HepG2 (cell line): ENCODE results near the gene VSIG2. TPM values are rescaled to one million over a fixed set of nuclear protein-coding genes. Genes with fewer than 3 reads are reported as not detected.

Experiments used
- BRCA1 ChIP-seq: sonication (generic); formaldehyde crosslinking; IDR thresholded peaks from 2 replicates; pipeline ENCODE4 v1.4.0; 2020; ENCODE audit warnings: missing genetic modification reagents
- CSRNP1 ChIP-seq: sonication (generic); formaldehyde crosslinking; IDR thresholded peaks from 2 replicates; pipeline ENCODE4 v1.8.1; 2023; ENCODE audit warnings: mild to moderate bottlenecking, missing genetic modification reagents
- CSRNP2 ChIP-seq: sonication (generic); formaldehyde crosslinking; conservative IDR thresholded peaks from 2 replicates; pipeline ENCODE4 v1.8.0; 2022; ENCODE audit warnings: low read depth, missing genetic modification reagents
- FOSL2 ChIP-seq: sonication (generic); formaldehyde crosslinking; IDR thresholded peaks from 2 replicates; pipeline ENCODE4 v1.4.0; 2020; ENCODE audit warnings: missing genetic modification reagents
- GATAD2A ChIP-seq: IDR thresholded peaks from 2 replicates; pipeline ENCODE4 v1.6.1; 2016
- MNT ChIP-seq: fragments of 450-650 bp; IDR thresholded peaks from 2 replicates; pipeline ENCODE4 v1.6.1; 2016
- MYNN ChIP-seq: sonication (generic); formaldehyde crosslinking; IDR thresholded peaks from 2 replicates; pipeline ENCODE4 v1.4.0; 2020; ENCODE audit warnings: mild to moderate bottlenecking, low read depth, missing genetic modification reagents
- NFE2L1 ChIP-seq: sonication (generic); formaldehyde crosslinking; IDR thresholded peaks from 2 replicates; pipeline ENCODE4 v1.4.0; 2020; ENCODE audit warnings: missing genetic modification reagents, mild to moderate bottlenecking, borderline replicate concordance
- PHF8 ChIP-seq: sonication (generic); formaldehyde crosslinking; IDR thresholded peaks from 2 replicates; pipeline ENCODE4 v1.5.0; 2020; ENCODE audit warnings: missing genetic modification reagents
- PLRG1 ChIP-seq: fragments of 450-650 bp; conservative IDR thresholded peaks from 2 replicates; pipeline ENCODE4 v1.6.1; 2016
- SOX5 ChIP-seq: IDR thresholded peaks from 2 replicates; pipeline ENCODE4 v1.6.1; 2016; ENCODE audit warnings: borderline replicate concordance
- SOX6 ChIP-seq, 2 experiments: fragments of 450-650 bp in 1 of 2; sonication (generic) in 1 of 2; formaldehyde crosslinking in 1 of 2; IDR thresholded peaks; 2 replicates each; pipeline versions ENCODE4 v1.4.0 to v1.6.1; 2017 to 2020; ENCODE audit warnings: antibody characterized with exemption in 1 of 2, mild to moderate bottlenecking in 1 of 2, missing genetic modification reagents in 1 of 2
- TCF7 ChIP-seq: sonication (generic); IDR thresholded peaks from 2 replicates; pipeline ENCODE4 v1.6.1; 2016; ENCODE audit warnings: antibody characterized with exemption, low read depth
- ZNF12 ChIP-seq: sonication (generic); formaldehyde crosslinking; IDR thresholded peaks from 2 replicates; pipeline ENCODE4 v1.5.0; 2020; ENCODE audit warnings: missing genetic modification reagents
- ZNF281 ChIP-seq: sonication (generic); formaldehyde crosslinking; IDR thresholded peaks from 2 replicates; pipeline ENCODE4 v1.4.0; 2020; ENCODE audit warnings: missing genetic modification reagents, borderline replicate concordance
- ZNF30 ChIP-seq: sonication (generic); formaldehyde crosslinking; IDR thresholded peaks from 2 replicates; pipeline ENCODE4 v1.5.0; 2020; ENCODE audit warnings: mild to moderate bottlenecking, missing genetic modification reagents
- ZNF333 ChIP-seq: sonication (generic); formaldehyde crosslinking; IDR thresholded peaks from 2 replicates; pipeline ENCODE4 v1.4.0; 2020; ENCODE audit warnings: mild to moderate bottlenecking, missing genetic modification reagents, borderline replicate concordance
- ZNF431 ChIP-seq: sonication (generic); formaldehyde crosslinking; IDR thresholded peaks from 2 replicates; pipeline ENCODE4 v1.9.0; 2022; ENCODE audit warnings: missing genetic modification reagents, low read depth, mild to moderate bottlenecking, borderline replicate concordance
- ZNF530 ChIP-seq: sonication (generic); formaldehyde crosslinking; IDR thresholded peaks from 2 replicates; pipeline ENCODE4 v1.5.0; 2020; ENCODE audit warnings: low read depth, mild to moderate bottlenecking, missing genetic modification reagents
- ZNF772 ChIP-seq: sonication (generic); formaldehyde crosslinking; IDR thresholded peaks from 2 replicates; pipeline ENCODE4 v1.5.0; 2020; ENCODE audit warnings: mild to moderate bottlenecking, missing genetic modification reagents
- ZSCAN29 ChIP-seq: sonication (generic); formaldehyde crosslinking; conservative IDR thresholded peaks from 2 replicates; pipeline ENCODE4 v1.4.0; 2020; ENCODE audit warnings: mild to moderate bottlenecking, missing genetic modification reagents
- polyA plus RNA-seq, 8 experiments: library from polyadenylated mRNA; depleted of rRNA in 3 of 8; stranded (reverse) in 7 of 8; unstranded in 1 of 8; fragments of >200 nt; fragmentation: Illumina TruSeq in 4 of 8; extraction: Trizol in 4 of 8; gene quantifications; 2 replicates each; pipeline versions ENCODE4 v1.2.1 to v1.2.3, GENCODE V29; 2011 to 2016; ENCODE audit warnings: low read depth in 4 of 8, missing spikeins in 1 of 8, mixed read lengths in 1 of 8; ENCODE audit not compliant: insufficient read depth in 1 of 8
- total RNA-seq, 5 experiments: library from RNA; depleted of rRNA; stranded (reverse); fragments of >200 nt; fragmentation: Illumina TruSeq; extraction: Trizol; gene quantifications; 2 replicates each; pipeline ENCODE4 v1.2.3, GENCODE V29; 2016; ENCODE audit warnings: low read depth in 1 of 5

Gene VSIG2
- total and polyA plus RNA-seq, 2 of the 13 experiments (the other 11 are each of a cell fraction or from before 2014, with no cell fraction given): 0.80 to 2.7 TPM

- TF ChIP-seq ZNF281 (CRISPR knock-in tag): no peak
- no peak for TF ChIP-seq ZNF772 (CRISPR knock-in tag)
- no peak for TF ChIP-seq NFE2L1
- TF ChIP-seq FOSL2 (CRISPR knock-in tag): peak; percentile 31; the same call in 1 of the 2 replicates
- no peak for TF ChIP-seq ZNF530 (CRISPR knock-in tag)
- TF ChIP-seq GATAD2A (CRISPR knock-in tag): 0 out of 2 replicates have a peak, but pooled peaks have one; percentile 38
- no peak for TF ChIP-seq BRCA1
- no peak for TF ChIP-seq MNT
- TF ChIP-seq SOX6 (IDR thresholded peaks at IDR 0.05): no peak
- peak; percentile 25 for TF ChIP-seq SOX6 (CRISPR knock-in tag; IDR thresholded peaks at IDR 0.05)
- TF ChIP-seq ZNF30 (CRISPR knock-in tag): no peak
- no peak for TF ChIP-seq MYNN (CRISPR knock-in tag)
- TF ChIP-seq TCF7: 0 out of 2 replicates have a peak, but pooled peaks have one; percentile 9
- no peak for TF ChIP-seq CSRNP1 (CRISPR knock-in tag)
- TF ChIP-seq ZNF12 (CRISPR knock-in tag): no peak
- no peak for TF ChIP-seq PHF8
- TF ChIP-seq ZNF333 (CRISPR knock-in tag): no peak
- TF ChIP-seq ZSCAN29: peak; percentile 75
- TF ChIP-seq ZNF431 (CRISPR knock-in tag): no peak
- no peak for TF ChIP-seq CSRNP2 (CRISPR knock-in tag)
- TF ChIP-seq PLRG1: no peak
- no peak for TF ChIP-seq SOX5 (CRISPR knock-in tag)
These were observed 6.6 kb upstream of the VSIG2 start (continued) for GRCh38 chr11:124758355-124759265.
